ENCODE data around the gene PPT2. TPM values are rescaled to one million over a fixed set of nuclear protein-coding genes. Genes with fewer than 3 reads are reported as not detected.

PPT2 gene
- total RNA-seq, 4 donors from 2014 or later, result 16.5 to 44.8 (median 22.1) TPM

- TF ChIP-seq, protein P1, sequence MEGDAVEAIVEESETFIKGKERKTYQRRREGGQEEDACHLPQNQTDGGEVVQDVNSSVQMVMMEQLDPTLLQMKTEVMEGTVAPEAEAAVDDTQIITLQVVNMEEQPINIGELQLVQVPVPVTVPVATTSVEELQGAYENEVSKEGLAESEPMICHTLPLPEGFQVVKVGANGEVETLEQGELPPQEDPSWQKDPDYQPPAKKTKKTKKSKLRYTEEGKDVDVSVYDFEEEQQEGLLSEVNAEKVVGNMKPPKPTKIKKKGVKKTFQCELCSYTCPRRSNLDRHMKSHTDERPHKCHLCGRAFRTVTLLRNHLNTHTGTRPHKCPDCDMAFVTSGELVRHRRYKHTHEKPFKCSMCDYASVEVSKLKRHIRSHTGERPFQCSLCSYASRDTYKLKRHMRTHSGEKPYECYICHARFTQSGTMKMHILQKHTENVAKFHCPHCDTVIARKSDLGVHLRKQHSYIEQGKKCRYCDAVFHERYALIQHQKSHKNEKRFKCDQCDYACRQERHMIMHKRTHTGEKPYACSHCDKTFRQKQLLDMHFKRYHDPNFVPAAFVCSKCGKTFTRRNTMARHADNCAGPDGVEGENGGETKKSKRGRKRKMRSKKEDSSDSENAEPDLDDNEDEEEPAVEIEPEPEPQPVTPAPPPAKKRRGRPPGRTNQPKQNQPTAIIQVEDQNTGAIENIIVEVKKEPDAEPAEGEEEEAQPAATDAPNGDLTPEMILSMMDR (IDR thresholded peaks at IDR 0.05; ENCODE audit: low read depth), result no peak
Observed at GRCh38 chr6:32127717-32128592, 26.0 kb upstream of the PPT2 start, which contains the start of gene ATF6B. ATF6B (minus strand) TSS chr6:32128246; CDS start chr6:32128207, 39 bp downstream.

DNA sequence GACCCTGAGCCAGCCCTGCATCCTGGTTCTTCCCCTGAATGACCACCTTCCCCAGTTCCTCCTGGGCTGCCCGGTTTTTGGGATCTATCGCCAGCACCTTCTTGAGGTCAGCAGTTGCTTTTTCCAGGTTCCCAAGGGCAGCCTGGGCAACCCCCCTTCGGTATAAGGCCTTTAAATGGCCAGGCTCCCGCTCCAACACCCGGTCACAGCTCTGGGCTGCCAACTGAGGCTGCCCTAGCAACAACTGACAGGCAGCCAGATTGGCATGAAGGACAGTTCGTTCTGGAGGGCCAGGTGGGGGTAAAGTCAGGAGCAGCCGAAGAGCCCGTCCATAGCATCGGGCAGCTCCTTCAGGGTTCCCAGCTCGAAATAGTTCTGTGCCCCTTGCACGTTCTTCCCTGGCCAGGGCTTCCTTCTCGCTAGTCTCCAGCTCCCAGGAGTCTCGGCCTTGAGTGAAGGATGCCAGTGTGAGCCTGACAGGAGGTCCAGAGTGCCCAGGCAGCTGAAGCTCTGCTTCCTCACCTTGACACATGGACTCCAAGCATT is 25.1 kb upstream of the PPT2 start:
- TF ChIP-seq, protein P1 (IDR thresholded peaks at IDR 0.05; ENCODE audit: low read depth), result no peak

DNA sequence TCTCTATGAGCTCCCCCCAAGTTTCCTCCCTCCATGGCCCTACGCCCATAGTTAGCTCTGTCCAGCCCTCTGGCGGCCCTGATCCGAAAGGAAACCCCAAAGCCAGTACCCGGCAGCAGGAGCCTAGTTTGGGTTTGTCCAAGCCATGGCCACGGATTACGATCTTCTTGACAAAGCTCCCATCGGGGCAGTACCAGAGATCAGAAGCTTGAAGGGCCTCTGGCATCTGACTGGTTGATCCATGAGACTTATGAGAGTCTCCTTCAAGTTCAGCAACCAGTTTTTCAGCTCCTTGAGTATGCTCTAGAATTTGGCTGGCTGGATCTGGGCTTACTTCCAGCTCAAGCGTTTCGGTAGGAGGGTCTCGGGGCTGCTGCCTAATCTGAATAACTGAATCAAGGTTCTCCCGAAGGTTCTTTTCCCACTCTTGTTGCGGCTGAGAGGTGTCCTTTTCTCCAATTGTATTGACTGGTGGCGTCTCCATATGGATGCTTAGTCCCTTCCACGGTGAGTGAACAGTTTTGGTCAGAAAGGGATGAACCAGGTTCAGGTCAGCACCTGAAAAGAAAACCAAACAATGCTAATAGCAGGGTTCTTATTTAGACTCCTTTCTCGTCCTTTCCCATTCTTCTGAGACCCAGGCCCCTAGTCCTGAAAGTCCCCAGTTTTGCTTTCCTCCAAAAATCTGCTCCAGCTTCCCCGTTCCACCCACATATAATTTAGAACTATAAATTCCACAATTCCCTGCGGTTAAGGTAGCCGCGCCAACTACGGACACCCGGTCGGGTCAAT is 24.4 kb upstream of the PPT2 start:
- TF ChIP-seq, protein P1 (IDR thresholded peaks at IDR 0.05; ENCODE audit: low read depth), result no peak

- TF ChIP-seq, protein P1 (IDR thresholded peaks at IDR 0.05; ENCODE audit: low read depth), result no peak
Observed at GRCh38 chr6:32131439-32131948, 22.4 kb upstream of the PPT2 start.

- TF ChIP-seq, protein P1 (IDR thresholded peaks at IDR 0.05; ENCODE audit: low read depth), result no peak
Observed at GRCh38 chr6:32132110-32132509, 21.8 kb upstream of the PPT2 start.

- TF ChIP-seq, protein P1 (IDR thresholded peaks at IDR 0.05; ENCODE audit: low read depth), result no peak
Observed at GRCh38 chr6:32133786-32134185, 20.2 kb upstream of the PPT2 start.

Data from subcutaneous adipose tissue (tissue), 4 donors.